SKM-1 treated with dmso at 0.1 percent for 144 hours (cell line): ENCODE results near the gene CELA2B.
"Not testable (repeated sequence)": the region's sequence is repeated elsewhere in the genome, so short reads cannot be mapped to it uniquely, and the experiment has no call there.

Experiments used
- DNase-seq: peaks from one replicate; lab custom pipeline; 2025; ENCODE audit not compliant: unreplicated experiment; lab: John Stamatoyannopoulos, UW

Gene CELA2B

GRCh38 chr1:15475752-15476314, at the start of gene CELA2B:
Gene CELA2B (plus strand): TSS chr1:15476104. CDS start chr1:15476126, 22 bp downstream.
- DNase-seq: no peak

DNA sequence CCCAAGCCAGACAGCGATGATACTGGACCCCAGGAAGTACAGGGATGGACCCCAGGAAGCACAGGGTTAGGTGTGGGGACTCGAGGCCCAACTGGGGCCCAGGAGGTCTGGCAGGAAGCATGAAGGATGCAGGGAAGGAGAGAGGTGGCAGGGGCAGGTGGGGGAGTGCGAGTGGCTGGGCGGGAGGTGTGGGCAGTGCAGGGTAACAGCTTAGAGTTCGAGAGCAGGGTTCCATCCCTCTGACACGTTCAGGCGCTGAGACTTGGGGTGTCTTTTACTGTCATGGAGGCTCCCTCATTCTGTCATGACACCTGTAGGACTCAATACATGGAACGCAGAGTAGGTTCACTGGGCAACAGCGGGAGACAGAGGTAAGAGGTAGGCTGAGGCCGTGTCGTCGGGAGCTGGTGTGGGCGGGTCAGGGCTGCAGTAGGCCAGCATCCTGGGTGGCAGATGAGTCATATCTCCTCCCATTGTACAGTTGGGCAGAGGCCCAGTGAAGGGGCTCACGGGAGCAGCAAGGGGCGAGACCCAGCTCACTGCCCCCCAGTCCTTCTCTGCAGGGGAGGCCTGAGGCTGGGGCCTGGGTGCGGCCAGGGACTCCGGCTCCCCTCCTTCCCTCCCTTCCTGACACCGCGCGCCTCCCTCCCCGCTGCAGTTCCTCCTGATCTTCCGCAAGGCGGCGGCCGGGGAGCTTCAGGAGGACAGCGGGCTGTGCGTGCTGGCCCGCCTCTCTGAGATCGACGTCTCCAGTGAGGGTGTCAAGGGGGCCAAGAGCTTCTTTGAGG, 49.2 kb upstream of the CELA2B start:
- DNase-seq: no peak

DNA sequence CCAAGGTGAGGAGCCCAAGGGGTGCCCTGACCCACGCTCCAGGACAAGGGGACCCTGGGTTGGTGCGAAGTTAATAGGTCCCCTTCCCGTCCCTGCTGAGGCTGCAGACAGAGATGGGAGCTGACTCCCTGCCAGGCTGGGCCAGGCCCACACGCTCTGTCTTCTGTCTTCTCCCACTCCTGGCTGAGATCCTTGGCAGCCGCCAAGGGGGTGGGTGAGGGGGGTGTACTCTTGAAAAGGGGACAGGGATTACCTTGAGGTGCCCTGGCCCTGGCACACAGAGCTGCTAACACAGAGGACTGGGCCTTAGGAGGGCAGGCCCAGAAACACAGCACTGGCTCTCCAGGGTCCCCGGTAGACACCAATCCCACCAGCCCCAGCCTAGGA, 48.6 kb upstream of the CELA2B start:
- DNase-seq: no peak

GRCh38 chr1:15428252-15428651, 47.7 kb upstream of the CELA2B start:
- not testable (repeated sequence) for DNase-seq

- DNase-seq: no peak
Measured at GRCh38 chr1:15428815-15429435, 47.0 kb upstream of the CELA2B start.

GRCh38 chr1:15429701-15430149, 46.2 kb upstream of the CELA2B start:
- no peak for DNase-seq

DNA sequence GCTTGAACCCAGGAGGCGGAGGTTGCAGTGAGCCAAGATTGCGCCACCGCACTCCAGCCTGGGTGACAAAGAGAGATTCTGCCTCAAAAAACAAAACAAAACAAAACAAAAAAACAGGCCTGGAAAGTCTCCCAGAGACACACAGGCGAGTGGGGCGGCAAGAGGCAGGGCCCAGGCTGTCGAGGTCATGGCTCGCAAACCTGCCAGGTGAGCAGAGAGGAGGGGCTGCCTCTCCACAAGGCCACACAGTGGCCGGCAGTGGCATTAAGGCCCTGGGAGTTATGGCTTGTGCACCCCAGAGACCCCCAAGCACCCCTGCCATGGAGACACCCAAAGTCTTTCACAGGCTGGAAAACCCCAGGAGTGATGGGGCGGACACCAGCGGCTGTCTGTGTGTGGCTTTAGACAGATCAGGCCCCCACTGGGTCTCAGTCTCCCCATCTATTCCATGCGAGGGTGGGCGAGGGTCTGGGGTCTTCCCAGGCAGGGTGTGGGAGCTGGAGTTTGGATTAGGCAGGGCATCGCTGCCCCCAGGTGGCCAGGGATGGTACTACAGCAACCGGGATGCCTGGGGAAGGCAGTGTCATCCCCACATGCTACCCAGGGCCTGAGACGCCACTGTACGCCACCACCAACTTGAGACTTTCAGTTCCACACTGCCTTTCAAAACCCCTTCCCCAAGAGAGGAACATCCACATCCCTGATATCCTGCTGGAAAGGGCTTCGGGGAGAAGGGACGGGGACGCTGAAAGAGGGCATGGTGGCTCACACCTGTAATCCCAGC, 44.9 kb upstream of the CELA2B start:
- peak; percentile 14 for DNase-seq

DNA sequence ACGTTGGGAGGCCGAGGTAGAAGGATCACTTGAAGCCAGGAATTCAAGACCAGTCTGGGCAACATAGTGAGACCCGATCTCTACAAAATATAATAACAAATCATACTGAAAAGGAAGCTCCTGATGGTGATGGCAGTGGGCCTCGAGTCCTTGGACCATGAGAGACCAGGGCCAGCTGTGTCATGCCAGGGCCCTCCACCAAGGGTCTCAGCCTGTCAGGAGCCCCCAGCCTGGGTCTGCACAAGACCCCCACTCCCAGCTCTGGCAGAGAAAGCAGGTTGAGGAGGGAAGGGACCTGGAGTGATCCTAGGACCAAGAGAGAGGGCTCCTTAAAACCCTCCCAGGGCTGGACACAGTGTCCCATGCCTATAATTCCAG, 44.3 kb upstream of the CELA2B start:
- DNase-seq: no peak

- no peak for DNase-seq
Measured at GRCh38 chr1:15432324-15432723, 43.6 kb upstream of the CELA2B start.

- no peak for DNase-seq
Measured at GRCh38 chr1:15433471-15433870, 42.4 kb upstream of the CELA2B start.

GRCh38 chr1:15434739-15435138, 41.2 kb upstream of the CELA2B start:
- DNase-seq: peak; percentile 96

DNA sequence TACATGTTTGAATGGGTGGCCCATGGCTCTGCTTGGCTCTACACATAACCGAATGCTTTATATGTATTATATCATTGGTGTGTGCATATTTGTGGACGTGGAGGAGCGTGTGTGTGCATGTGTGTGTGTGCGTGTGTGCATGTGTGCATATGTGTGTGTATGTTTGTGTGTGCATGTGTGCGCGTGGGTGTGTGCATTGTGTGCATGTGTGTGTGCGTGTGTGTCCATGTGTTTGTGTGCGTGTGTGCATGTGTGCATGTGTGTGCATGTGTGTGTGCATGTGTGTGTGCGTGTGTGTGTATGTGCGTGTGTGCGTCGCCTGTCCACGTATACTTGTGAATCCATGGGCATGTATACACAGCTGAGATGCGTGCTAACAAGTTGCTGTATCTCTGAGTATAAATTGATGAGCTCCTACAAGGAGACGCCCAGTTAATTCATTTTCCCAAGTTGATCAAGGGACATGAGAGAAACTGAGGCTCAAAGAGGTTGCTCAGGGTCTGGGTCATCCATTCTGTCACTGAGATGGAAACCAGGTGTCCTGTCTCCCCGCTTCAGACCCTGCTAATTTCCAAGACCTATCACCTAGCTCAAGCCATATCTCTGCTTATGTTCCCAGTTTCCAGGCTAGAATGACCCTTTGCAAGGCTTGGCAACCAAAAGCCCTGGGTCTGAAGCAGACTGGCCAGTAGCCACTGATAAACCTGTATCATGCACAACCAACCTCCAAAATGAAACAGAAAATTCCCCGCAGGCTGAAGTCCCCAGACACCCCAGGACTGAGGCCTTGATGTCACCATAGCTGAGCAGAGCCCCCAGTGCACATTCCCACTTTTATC, 40.4 kb upstream of the CELA2B start:
- no peak for DNase-seq

DNA sequence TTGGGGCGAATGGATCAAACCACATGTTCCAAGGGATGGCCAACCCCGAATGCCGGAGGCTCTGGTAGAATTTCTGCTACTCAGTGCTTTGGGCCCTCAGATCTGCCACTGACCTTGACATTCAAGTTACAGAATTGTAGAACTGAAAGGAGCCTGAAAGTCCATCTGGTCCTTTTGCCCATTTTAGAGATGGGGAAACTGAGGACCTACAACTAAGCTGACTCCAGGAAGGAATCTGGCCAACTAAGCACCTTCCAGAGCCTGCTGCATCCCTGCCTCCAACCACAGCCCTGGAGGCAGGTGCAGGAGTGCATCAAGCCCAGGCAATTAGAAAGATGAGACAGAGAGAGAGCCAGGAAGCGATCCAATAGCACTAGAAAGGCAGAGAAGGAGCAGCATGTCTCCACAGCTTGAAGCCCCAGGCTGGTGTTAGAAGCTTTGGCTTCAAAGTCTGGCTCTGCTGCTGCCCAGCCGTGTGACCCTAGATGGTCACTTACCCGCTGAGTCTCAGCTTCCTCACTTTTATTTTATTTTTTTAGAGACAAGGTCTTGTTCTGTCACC, 38.9 kb upstream of the CELA2B start:
- no peak for DNase-seq

DNA sequence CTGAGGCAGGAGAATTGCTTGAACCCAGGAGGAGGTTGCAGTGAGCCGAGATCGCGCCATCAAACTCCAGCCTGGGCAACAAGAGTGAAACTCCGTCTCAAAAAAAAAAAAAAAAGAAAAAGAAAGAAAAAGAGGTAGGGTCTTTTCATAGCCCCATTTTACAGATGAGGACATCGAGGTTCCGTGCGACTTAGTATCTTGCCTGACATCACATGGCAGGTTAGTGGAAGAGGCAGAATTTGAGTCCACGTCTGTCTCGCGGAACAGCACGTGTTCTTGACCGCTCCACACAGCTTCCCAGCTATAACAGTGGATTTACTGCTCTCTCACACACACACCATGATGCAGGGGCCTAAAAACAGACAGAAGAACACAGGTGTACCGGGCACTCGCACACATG, 36.6 kb upstream of the CELA2B start:
- DNase-seq: no peak

- no peak for DNase-seq
Measured at GRCh38 chr1:15440357-15440756, 35.5 kb upstream of the CELA2B start.

- DNase-seq: no peak
Measured at GRCh38 chr1:15441247-15441646, 34.7 kb upstream of the CELA2B start.

DNA sequence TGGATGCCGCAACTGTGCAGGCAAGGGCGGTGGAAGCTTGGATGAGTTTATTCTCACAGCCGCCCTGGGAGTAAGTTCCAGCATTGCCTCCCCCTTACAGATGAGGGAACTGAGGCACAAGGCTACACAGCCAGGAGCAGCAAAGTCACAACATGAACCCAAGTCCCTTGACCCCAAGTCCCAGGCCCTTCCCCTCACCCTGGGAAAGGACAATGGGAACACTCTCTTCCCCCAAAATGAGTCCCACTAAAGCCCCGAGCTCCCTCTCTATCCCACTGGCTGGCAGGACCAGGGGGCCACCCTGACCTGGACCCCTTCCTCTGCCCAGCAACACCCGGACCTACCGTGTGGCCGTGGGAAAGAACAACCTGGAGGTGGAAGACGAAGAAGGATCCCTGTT, 33.8 kb upstream of the CELA2B start:
- no peak for DNase-seq

GRCh38 chr1:15442759-15443158, 33.1 kb upstream of the CELA2B start:
- no peak for DNase-seq

- no peak for DNase-seq
Measured at GRCh38 chr1:15443281-15443680, 32.6 kb upstream of the CELA2B start.
